Mesendoderm (in vitro differentiated cells): ENCODE results near the gene METTL4. TPM values are rescaled to one million over a fixed set of nuclear protein-coding genes. Genes with fewer than 3 reads are reported as not detected.

Experiments used
- DNase-seq: peaks from one replicate; pipeline ENCODE4 v3.0.0; 2013
- H2AK5ac ChIP-seq: 2 replicates; pipeline ENCODE4 v1.6.1; 2013; ENCODE audit warnings: low read length, inconsistent platforms
- H2BK120ac ChIP-seq: 2 replicates; pipeline ENCODE4 v1.6.1; 2013; ENCODE audit warnings: low read depth, mild to moderate bottlenecking, low read length, moderate library complexity, mixed read lengths
- H2BK15ac ChIP-seq: replicated peaks from 2 replicates; pipeline ENCODE4 v1.6.1; 2013; ENCODE audit warnings: low read depth, mild to moderate bottlenecking, moderate library complexity
- H2BK5ac ChIP-seq: 2 replicates; pipeline ENCODE4 v1.6.1; 2013; ENCODE audit warnings: low read length, inconsistent platforms
- H3K18ac ChIP-seq: 2 replicates; pipeline ENCODE4 v1.6.1; 2013; ENCODE audit warnings: mild to moderate bottlenecking, low read length, mixed read lengths
- H3K23ac ChIP-seq: one replicate; pipeline ENCODE4 v1.6.1; 2013; ENCODE audit warnings: low read length
- H3K27ac ChIP-seq: 2 replicates; pipeline ENCODE4 v1.5.1; 2013; ENCODE audit warnings: low read depth, mild to moderate bottlenecking, inconsistent platforms, low read length, moderate library complexity
- H3K27me3 ChIP-seq: 2 replicates; pipeline ENCODE4 v1.6.1; 2013; ENCODE audit warnings: low read length, control low read depth, mild to moderate bottlenecking, inconsistent platforms; ENCODE audit not compliant: insufficient read depth, poor library complexity
- H3K36me3 ChIP-seq: 2 replicates; pipeline ENCODE4 v1.6.1; 2013; ENCODE audit warnings: low read length, inconsistent platforms; ENCODE audit not compliant: control insufficient read depth, insufficient read depth
- H3K4ac ChIP-seq: one replicate; pipeline ENCODE4 v1.6.1; 2013; ENCODE audit warnings: low read depth, mild to moderate bottlenecking, low read length, moderate library complexity
- H3K4me1 ChIP-seq: 2 replicates; pipeline ENCODE4 v1.6.1; 2013; ENCODE audit warnings: low read depth, low read length, inconsistent platforms; ENCODE audit not compliant: control insufficient read depth
- H3K4me2 ChIP-seq: 2 replicates; pipeline ENCODE4 v1.6.1; 2013; ENCODE audit warnings: low read length
- H3K4me3 ChIP-seq: 2 replicates; pipeline ENCODE4 v1.5.1; 2013; ENCODE audit warnings: mild to moderate bottlenecking, low read length
- H3K56ac ChIP-seq: one replicate; pipeline ENCODE4 v1.6.1; 2013; ENCODE audit warnings: low read length
- H3K79me1 ChIP-seq: 2 replicates; pipeline ENCODE4 v1.6.1; 2013; ENCODE audit warnings: low read length, inconsistent platforms
- H3K79me2 ChIP-seq: 2 replicates; pipeline ENCODE4 v1.6.1; 2013; ENCODE audit warnings: mild to moderate bottlenecking, low read length; ENCODE audit not compliant: control insufficient read depth, insufficient read depth
- H3K9ac ChIP-seq: 2 replicates; pipeline ENCODE4 v1.6.1; 2013; ENCODE audit warnings: low read length, inconsistent platforms
- H4K5ac ChIP-seq: one replicate; pipeline ENCODE4 v1.6.1; 2013; ENCODE audit warnings: low read length
- H4K8ac ChIP-seq: one replicate; pipeline ENCODE4 v1.6.1; 2013; ENCODE audit warnings: low read depth, mild to moderate bottlenecking, control low read depth, low read length, moderate library complexity
- WGBS: extraction: QIAGEN DNeasy Blood & Tissue Kit; methylation state at CpG from one replicate; pipeline ENCODE4 v1.1.7; 2013; ENCODE audit warnings: low lambda C conversion rate, missing lambda C conversion rate; ENCODE audit not compliant: insufficient coverage; ENCODE audit errors: extremely low coverage; 5-methylcytosine and 5-hydroxymethylcytosine counted together
- small RNA-seq: library from polyadenylated mRNA; stranded (forward); fragments of <200 nt; extraction: miRNeasy Mini kit (QIAGEN cat#:217004); gene quantifications from one replicate; pipeline ENCODE3, GENCODE V24; 2013; ENCODE audit not compliant: insufficient read depth

Gene METTL4

GRCh38 chr18:2494921-2495320 lies 76.4 kb downstream of the METTL4 start:
- H3K4me1 ChIP-seq = no peaks in the 10 kb centered on the region
- no peak overlapping the region for H3K56ac ChIP-seq
- no peaks in the 10 kb centered on the region for H3K27me3 ChIP-seq
- H2BK15ac ChIP-seq = no peak overlapping the region
- H3K4me2 ChIP-seq = no peak overlapping the region
- H3K23ac ChIP-seq = no peak overlapping the region
- no peaks in the 10 kb centered on the region for H3K79me2 ChIP-seq
- H3K27ac ChIP-seq = no peak overlapping the region
- H3K9ac ChIP-seq = no peak overlapping the region
- no peak for DNase-seq
- no peak overlapping the region for H4K5ac ChIP-seq
- H3K4me3 ChIP-seq = no peak overlapping the region
- H3K79me1 ChIP-seq = no peaks in the 10 kb centered on the region
- WGBS = no CpG with 5 or more reads among the region's 4 CpGs
- no peaks in the 10 kb centered on the region for H3K36me3 ChIP-seq
- H3K4ac ChIP-seq = no peak overlapping the region
- H2AK5ac ChIP-seq = no peak overlapping the region
- H2BK120ac ChIP-seq = no peak overlapping the region
- H3K18ac ChIP-seq = no peak overlapping the region
- H2BK5ac ChIP-seq = no peak overlapping the region
- no peak overlapping the region for H4K8ac ChIP-seq

Small RNA genes within 50 kb of the gene (small RNA-seq; reads per million reads assigned to genes)
- gene RF00019 (not detected), gene RF01233 (not detected)
